ENCODE data around the gene SEL1L3. TPM values are rescaled to one million over a fixed set of nuclear protein-coding genes. Genes with fewer than 3 reads are reported as not detected.

SEL1L3 gene
- total RNA-seq, 1 experiment from 2014 or later = 167 TPM

- DNase-seq (ENCODE audit: low spot score) = no peak
These were observed 45.6 kb downstream of the SEL1L3 start for GRCh38 chr4:25817059-25817681.

GRCh38 chr4:25816591-25817058 is 46.2 kb downstream of the SEL1L3 start:
- no peak for DNase-seq (ENCODE audit: low spot score)

- DNase-seq (ENCODE audit: low spot score) = no peak
These were observed 47.2 kb downstream of the SEL1L3 start for GRCh38 chr4:25815586-25815985.

- no peak for DNase-seq (ENCODE audit: low spot score)
These were observed 48.3 kb downstream of the SEL1L3 start for GRCh38 chr4:25814301-25815136.

- DNase-seq (ENCODE audit: low spot score) = no peak
These were observed 49.2 kb downstream of the SEL1L3 start for GRCh38 chr4:25813448-25814106.

- no peak for DNase-seq (ENCODE audit: low spot score)
These were observed 50.9 kb downstream of the SEL1L3 start for GRCh38 chr4:25811841-25812240.

GRCh38 chr4:25811374-25811690 is 51.5 kb downstream of the SEL1L3 start:
- DNase-seq (ENCODE audit: low spot score) = no peak

- no peak for DNase-seq (ENCODE audit: low spot score)
These were observed 52.1 kb downstream of the SEL1L3 start for GRCh38 chr4:25810461-25811373.

GRCh38 chr4:25809996-25810395 is 52.8 kb downstream of the SEL1L3 start:
- no peak for DNase-seq (ENCODE audit: low spot score)

- no peak for DNase-seq (ENCODE audit: low spot score)
These were observed 55.6 kb downstream of the SEL1L3 start for GRCh38 chr4:25807102-25807728.

GRCh38 chr4:25805255-25805860 is 57.4 kb downstream of the SEL1L3 start:
- DNase-seq (ENCODE audit: low spot score) = no peak

- no peak for DNase-seq (ENCODE audit: low spot score)
These were observed 59.0 kb downstream of the SEL1L3 start for GRCh38 chr4:25803720-25804225.

- DNase-seq (ENCODE audit: low spot score) = no peak
These were observed 61.2 kb downstream of the SEL1L3 start for GRCh38 chr4:25801594-25801993.

GRCh38 chr4:25800245-25800644 is 62.5 kb downstream of the SEL1L3 start:
- DNase-seq (ENCODE audit: low spot score) = no peak

GRCh38 chr4:25799522-25799921 is 63.3 kb downstream of the SEL1L3 start:
- no peak for DNase-seq (ENCODE audit: low spot score)

- DNase-seq (ENCODE audit: low spot score) = no peak
These were observed 65.7 kb downstream of the SEL1L3 start for GRCh38 chr4:25797136-25797535.

GRCh38 chr4:25795566-25796454 is 67.0 kb downstream of the SEL1L3 start:
- peak; percentile 25 for DNase-seq (ENCODE audit: low spot score)

GRCh38 chr4:25795091-25795490 is 67.7 kb downstream of the SEL1L3 start:
- no peak for DNase-seq (ENCODE audit: low spot score)

GRCh38 chr4:25792876-25793275 is 69.9 kb downstream of the SEL1L3 start:
- no peak for DNase-seq (ENCODE audit: low spot score)
